GM10847 (cell line): ENCODE measurements around the gene EIF3J.
A peak's percentile ranks its signal among the peaks of the same experiment; 100 is the strongest.

Experiments used
- POLR2A ChIP-seq: IDR thresholded peaks from 2 replicates; pipeline ENCODE4 v1.6.1; 2011; ENCODE audit not compliant: insufficient read length; ENCODE audit errors: extremely low read depth

Gene EIF3J, protein sequence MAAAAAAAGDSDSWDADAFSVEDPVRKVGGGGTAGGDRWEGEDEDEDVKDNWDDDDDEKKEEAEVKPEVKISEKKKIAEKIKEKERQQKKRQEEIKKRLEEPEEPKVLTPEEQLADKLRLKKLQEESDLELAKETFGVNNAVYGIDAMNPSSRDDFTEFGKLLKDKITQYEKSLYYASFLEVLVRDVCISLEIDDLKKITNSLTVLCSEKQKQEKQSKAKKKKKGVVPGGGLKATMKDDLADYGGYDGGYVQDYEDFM

GRCh38 chr15:44536962-44537734, at the start of gene EIF3J:
Gene EIF3J, plus strand, starts transcription at chr15:44537147. Its CDS starts 48 bp downstream, at chr15:44537195.
- peak; percentile 92 for TF ChIP-seq POLR2A

DNA sequence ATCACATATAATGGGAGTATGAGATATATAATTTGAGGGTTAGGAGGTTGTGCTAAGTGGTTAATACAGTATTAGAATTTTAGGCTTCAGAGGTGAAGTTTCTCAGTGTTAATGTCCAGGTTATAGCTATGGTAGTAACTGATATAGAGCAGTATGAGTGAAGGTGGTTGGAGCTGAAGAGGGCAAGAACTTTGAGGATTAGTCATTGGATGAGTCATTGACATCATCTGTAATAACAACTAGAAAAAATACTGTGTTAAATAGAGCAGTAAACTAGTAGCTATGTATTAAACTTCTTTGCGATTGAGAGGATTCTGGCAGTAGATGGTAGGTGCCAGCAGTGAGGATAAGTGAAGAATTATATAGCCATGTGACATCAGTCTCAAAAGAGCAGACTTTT, 47.5 kb upstream of the EIF3J start:
- no peak for TF ChIP-seq POLR2A

GRCh38 chr15:44490622-44491021, 46.3 kb upstream of the EIF3J start:
- no peak for TF ChIP-seq POLR2A

- TF ChIP-seq POLR2A = no peak
Observed at GRCh38 chr15:44492040-44492439, 44.9 kb upstream of the EIF3J start.

GRCh38 chr15:44492672-44493071, 44.3 kb upstream of the EIF3J start:
- TF ChIP-seq POLR2A = no peak

GRCh38 chr15:44495562-44495961, 41.4 kb upstream of the EIF3J start:
- TF ChIP-seq POLR2A = no peak

DNA sequence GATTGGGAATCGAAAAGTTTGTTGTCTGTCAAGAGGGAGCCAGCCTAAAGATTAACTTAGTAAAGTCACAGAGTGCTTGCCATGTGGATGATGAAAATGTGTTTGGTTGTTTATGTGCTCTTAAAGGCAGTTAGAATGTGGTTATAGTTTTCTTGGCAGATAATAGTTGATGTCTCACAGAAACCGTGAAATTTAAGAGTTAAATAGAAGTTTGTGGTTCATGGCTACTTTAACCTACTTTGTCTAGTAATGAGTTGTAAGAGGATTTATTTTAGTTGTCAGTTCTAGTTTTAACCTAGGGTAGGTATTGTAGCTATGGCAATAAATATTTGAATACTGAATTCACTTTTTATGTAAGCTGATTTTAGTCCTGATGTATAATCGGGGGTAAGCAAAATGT, 36.4 kb upstream of the EIF3J start:
- TF ChIP-seq POLR2A = no peak

- no peak for TF ChIP-seq POLR2A
Observed at GRCh38 chr15:44501768-44502366, 35.1 kb upstream of the EIF3J start.

GRCh38 chr15:44516436-44516835, 20.5 kb upstream of the EIF3J start:
- TF ChIP-seq POLR2A = no peak

DNA sequence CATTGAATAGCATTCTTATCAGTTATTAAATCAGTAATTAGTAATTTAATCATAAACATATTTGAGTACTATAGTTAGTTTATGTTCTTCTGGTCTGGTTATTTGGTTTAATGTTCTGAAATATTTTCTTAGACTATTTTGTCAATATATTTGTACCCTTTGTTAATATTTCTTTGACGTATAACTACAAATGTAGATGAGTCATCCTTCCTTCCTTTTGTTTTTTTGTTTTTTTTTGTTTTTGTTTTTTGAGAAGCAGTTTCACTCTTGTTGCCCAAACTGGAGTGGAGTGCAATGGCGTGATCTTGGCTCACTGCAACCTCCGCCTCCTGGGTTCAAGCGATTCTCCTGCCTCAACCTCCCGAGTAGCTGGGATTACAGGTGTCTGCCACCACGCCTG, 17.4 kb upstream of the EIF3J start:
- TF ChIP-seq POLR2A = no peak

GRCh38 chr15:44525018-44525417, 11.9 kb upstream of the EIF3J start:
- TF ChIP-seq POLR2A = no peak

DNA sequence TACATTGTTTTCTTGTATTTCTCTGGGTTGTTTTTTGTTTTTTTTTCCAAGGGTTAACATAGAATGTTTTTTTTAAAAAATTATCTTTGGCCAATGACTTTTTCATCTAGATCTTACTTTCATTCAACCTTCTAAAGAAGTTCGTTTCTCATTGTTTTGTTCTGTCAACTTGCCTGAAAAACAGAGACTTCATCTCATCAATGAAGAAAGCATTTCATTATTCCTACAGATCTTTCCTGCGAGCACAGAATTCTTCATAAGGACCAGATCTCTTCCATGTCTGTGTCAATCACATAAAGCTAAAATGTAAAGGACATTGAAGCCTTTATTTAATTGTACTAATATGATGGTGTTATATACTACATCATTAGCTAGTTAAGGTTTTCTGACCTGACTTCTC, 9.7 kb upstream of the EIF3J start:
- TF ChIP-seq POLR2A = no peak

- no peak for TF ChIP-seq POLR2A
Observed at GRCh38 chr15:44529864-44530604, 6.9 kb upstream of the EIF3J start.

DNA sequence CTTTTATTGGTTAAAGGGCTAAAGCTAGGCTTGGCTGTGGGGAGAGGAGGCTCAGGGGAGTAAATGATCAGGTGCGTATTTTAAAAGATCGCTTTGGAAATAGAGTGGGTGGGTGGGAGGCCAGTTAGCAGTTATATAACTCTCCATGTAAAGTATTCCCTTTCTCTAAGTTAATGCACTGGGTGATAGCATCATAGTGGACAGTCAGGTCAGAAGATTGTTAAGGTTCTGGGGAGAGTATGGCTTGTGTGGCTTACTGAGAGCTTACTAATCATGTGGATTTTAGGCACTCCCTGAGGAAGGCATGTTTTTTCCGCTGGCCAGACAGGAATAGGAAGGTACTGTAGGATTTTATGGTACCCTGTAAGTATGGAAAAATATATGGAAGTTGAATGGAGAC, 6.3 kb upstream of the EIF3J start:
- TF ChIP-seq POLR2A = no peak

DNA sequence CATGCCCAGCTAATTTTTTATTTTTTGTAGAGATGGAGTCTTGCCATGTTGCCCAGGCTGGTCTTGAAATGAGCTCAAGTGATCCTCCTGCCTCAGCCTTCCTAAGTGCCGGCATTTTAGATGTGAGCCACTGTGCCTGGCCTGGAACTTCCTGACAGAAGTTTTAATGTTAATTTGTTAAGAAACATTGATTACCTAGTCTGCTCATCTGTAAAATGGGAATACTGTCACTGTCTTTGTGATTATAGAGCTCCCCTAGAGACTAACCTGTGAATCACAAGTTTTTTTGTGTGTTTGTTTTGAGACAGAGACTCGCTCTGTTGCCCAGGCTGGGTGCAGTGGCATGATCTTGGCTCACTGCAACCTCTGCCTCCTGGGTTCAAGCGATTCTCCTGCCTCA, 4.3 kb upstream of the EIF3J start:
- TF ChIP-seq POLR2A = no peak

GRCh38 chr15:44535092-44535491, 1.9 kb upstream of the EIF3J start:
- no peak for TF ChIP-seq POLR2A
